ENCODE results near the gene OAS1.

Gene OAS1

GRCh38 chr12:112962561-112962960 is 55.8 kb downstream of the OAS1 start:
- Histone ChIP-seq H3K27ac (ENCODE audit: low read depth, low read length, poor library complexity, severe bottlenecking) (no peak overlapping the region), H2AFZ (ENCODE audit: low read length) (no peak overlapping the region), H3K36me3 (ENCODE audit: insufficient read depth, low read length) (no peaks in the 10 kb centered on the region; the same call in 1 of the 2 replicates), H3K4me1 (ENCODE audit: insufficient read depth, low read length, severe bottlenecking) (peaks cover 6% of the 10 kb centered on the region), H3K4me3 (ENCODE audit: low read depth, low read length, poor library complexity, severe bottlenecking) (no peak overlapping the region), H3F3A (ENCODE audit: insufficient read depth, low read length) (no peaks in the 10 kb centered on the region), H3K79me2 (ENCODE audit: insufficient read depth, low read length) (no peaks in the 10 kb centered on the region), H3K4me2 (ENCODE audit: low read length) (no peak overlapping the region), H3K27me3 (ENCODE audit: insufficient read depth, low read length) (no peaks in the 10 kb centered on the region), H3K9me2 (ENCODE audit: low read depth, low read length) (no peaks in the 10 kb centered on the region), H4K20me1 (ENCODE audit: insufficient read depth, low read length) (no peaks in the 10 kb centered on the region), H3K9ac (ENCODE audit: low read length) (no peak overlapping the region), H3K9me3 (ENCODE audit: low read length) (no peaks in the 10 kb centered on the region)
- no peak for TF ChIP-seq EZH2 (IDR thresholded peaks at IDR 0.05; ENCODE audit: borderline replicate concordance, low read length)
- TF ChIP-seq, protein P1, sequence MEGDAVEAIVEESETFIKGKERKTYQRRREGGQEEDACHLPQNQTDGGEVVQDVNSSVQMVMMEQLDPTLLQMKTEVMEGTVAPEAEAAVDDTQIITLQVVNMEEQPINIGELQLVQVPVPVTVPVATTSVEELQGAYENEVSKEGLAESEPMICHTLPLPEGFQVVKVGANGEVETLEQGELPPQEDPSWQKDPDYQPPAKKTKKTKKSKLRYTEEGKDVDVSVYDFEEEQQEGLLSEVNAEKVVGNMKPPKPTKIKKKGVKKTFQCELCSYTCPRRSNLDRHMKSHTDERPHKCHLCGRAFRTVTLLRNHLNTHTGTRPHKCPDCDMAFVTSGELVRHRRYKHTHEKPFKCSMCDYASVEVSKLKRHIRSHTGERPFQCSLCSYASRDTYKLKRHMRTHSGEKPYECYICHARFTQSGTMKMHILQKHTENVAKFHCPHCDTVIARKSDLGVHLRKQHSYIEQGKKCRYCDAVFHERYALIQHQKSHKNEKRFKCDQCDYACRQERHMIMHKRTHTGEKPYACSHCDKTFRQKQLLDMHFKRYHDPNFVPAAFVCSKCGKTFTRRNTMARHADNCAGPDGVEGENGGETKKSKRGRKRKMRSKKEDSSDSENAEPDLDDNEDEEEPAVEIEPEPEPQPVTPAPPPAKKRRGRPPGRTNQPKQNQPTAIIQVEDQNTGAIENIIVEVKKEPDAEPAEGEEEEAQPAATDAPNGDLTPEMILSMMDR (IDR thresholded peaks at IDR 0.05; ENCODE audit: low read length), result no peak

GRCh38 chr12:112963227-112963861 is 56.6 kb downstream of the OAS1 start:
- Histone ChIP-seq H3K9me2 (ENCODE audit: low read depth, low read length) (no peaks in the 10 kb centered on the region), H3K79me2 (ENCODE audit: insufficient read depth, low read length) (no peaks in the 10 kb centered on the region), H3K36me3 (ENCODE audit: insufficient read depth, low read length) (no peaks in the 10 kb centered on the region; the same call in 1 of the 2 replicates), H3F3A (ENCODE audit: insufficient read depth, low read length) (no peaks in the 10 kb centered on the region), H3K9ac (ENCODE audit: low read length) (no peak overlapping the region), H3K4me1 (ENCODE audit: insufficient read depth, low read length, severe bottlenecking) (peaks cover 6% of the 10 kb centered on the region), H3K27me3 (ENCODE audit: insufficient read depth, low read length) (no peaks in the 10 kb centered on the region), H4K20me1 (ENCODE audit: insufficient read depth, low read length) (no peaks in the 10 kb centered on the region), H3K4me3 (ENCODE audit: low read depth, low read length, poor library complexity, severe bottlenecking) (no peak overlapping the region), H3K4me2 (ENCODE audit: low read length) (no peak overlapping the region), H2AFZ (ENCODE audit: low read length) (no peak overlapping the region), H3K9me3 (ENCODE audit: low read length) (no peaks in the 10 kb centered on the region), H3K27ac (ENCODE audit: low read depth, low read length, poor library complexity, severe bottlenecking) (no peak overlapping the region)
- TF ChIP-seq EZH2 (IDR thresholded peaks at IDR 0.05; ENCODE audit: borderline replicate concordance, low read length), result no peak
- TF ChIP-seq, protein P1 (IDR thresholded peaks at IDR 0.05; ENCODE audit: low read length), result no peak

DNA sequence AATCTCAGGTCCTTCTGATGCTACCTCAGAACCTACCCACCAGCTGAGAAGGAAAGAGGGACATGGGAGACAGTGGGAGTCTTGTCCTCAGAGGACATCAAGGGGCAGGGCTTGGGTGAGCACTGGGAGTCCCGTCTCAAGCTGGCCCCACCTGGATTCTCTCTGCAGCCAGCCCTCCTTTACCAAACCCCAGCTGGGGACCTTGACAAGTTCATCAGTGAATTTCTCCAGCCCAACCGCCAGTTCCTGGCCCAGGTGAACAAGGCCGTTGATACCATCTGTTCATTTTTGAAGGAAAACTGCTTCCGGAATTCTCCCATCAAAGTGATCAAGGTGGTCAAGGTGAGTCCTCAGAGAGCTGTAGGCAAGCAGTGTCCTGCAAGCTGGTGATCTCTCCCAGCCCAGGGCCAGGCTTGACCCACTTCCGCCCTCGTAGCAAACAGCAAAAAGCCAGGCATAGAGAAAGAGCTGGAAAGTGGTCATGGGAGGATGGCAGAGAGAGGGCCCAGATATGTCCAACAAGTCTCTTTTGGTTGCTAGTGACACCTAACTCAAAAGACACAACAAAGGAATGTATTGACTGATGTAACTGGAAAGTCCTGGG is 57.4 kb downstream of the OAS1 start:
- H4K20me1 ChIP-seq (ENCODE audit: insufficient read depth, low read length), result no peaks in the 10 kb centered on the region
- H2AFZ ChIP-seq (ENCODE audit: low read length), result no peak overlapping the region
- H3K4me2 ChIP-seq (ENCODE audit: low read length), result no peak overlapping the region
- H3K4me1 ChIP-seq (ENCODE audit: insufficient read depth, low read length, severe bottlenecking), result peaks cover 6% of the 10 kb centered on the region
- no peaks in the 10 kb centered on the region for H3K79me2 ChIP-seq (ENCODE audit: insufficient read depth, low read length)
- H3K36me3 ChIP-seq (ENCODE audit: insufficient read depth, low read length), result no peaks in the 10 kb centered on the region; the same call in 1 of the 2 replicates
- TF ChIP-seq EZH2 (IDR thresholded peaks at IDR 0.05; ENCODE audit: borderline replicate concordance, low read length), result no peak
- TF ChIP-seq, protein P1 (IDR thresholded peaks at IDR 0.05; ENCODE audit: low read length), result no peak
- H3K9me3 ChIP-seq (ENCODE audit: low read length), result no peaks in the 10 kb centered on the region
- H3K27me3 ChIP-seq (ENCODE audit: insufficient read depth, low read length), result no peaks in the 10 kb centered on the region
- H3K9ac ChIP-seq (ENCODE audit: low read length), result no peak overlapping the region
- H3F3A ChIP-seq (ENCODE audit: insufficient read depth, low read length), result no peaks in the 10 kb centered on the region
- H3K4me3 ChIP-seq (ENCODE audit: low read depth, low read length, poor library complexity, severe bottlenecking), result no peak overlapping the region
- H3K9me2 ChIP-seq (ENCODE audit: low read depth, low read length), result no peaks in the 10 kb centered on the region
- no peak overlapping the region for H3K27ac ChIP-seq (ENCODE audit: low read depth, low read length, poor library complexity, severe bottlenecking)

Measured in OCI-LY1 (cell line).